GM19397 (cell line): ENCODE measurements around the gene INSIG2.
A peak's percentile ranks its signal among the peaks of the same experiment; 100 is the strongest.
"Not testable (repeated sequence)": the region's sequence is repeated elsewhere in the genome, so short reads cannot be mapped to it uniquely, and the experiment has no call there.

Experiments used
- ATAC-seq: cut with Tn5 transposase; IDR thresholded peaks from one replicate; pipeline ENCODE4 v1.9.1; 2021; ENCODE audit warnings: mild to moderate bottlenecking, moderate library complexity; ENCODE audit not compliant: unreplicated experiment

Gene INSIG2

DNA sequence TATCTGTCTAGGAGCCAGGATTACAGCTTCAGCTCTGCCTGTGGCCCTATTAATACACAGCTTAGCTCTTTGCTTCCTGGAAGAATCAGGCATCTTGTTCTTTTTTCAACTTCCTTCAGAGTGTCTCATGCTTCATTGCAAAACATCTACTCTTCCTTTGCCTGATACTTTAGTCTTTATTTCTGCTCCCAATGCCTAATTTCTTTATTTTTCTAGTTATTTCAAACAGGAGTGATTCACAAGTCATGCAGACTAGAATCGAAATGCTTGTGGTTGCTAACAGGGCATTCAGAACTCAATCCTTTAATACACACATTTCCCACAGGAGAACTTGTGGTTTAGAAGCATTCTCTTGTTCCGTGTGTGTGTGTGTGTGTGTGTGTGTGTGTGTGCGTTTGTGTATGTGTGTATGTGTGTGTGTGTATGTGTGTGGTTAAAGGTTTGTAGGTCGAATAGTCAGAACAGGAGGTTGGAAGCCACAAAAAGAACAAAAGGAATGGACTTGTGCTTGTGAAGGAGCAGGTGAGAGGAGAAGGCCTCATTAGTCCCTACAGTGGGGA lies 28.3 kb upstream of the INSIG2 start:
- ATAC-seq, result no peak

DNA sequence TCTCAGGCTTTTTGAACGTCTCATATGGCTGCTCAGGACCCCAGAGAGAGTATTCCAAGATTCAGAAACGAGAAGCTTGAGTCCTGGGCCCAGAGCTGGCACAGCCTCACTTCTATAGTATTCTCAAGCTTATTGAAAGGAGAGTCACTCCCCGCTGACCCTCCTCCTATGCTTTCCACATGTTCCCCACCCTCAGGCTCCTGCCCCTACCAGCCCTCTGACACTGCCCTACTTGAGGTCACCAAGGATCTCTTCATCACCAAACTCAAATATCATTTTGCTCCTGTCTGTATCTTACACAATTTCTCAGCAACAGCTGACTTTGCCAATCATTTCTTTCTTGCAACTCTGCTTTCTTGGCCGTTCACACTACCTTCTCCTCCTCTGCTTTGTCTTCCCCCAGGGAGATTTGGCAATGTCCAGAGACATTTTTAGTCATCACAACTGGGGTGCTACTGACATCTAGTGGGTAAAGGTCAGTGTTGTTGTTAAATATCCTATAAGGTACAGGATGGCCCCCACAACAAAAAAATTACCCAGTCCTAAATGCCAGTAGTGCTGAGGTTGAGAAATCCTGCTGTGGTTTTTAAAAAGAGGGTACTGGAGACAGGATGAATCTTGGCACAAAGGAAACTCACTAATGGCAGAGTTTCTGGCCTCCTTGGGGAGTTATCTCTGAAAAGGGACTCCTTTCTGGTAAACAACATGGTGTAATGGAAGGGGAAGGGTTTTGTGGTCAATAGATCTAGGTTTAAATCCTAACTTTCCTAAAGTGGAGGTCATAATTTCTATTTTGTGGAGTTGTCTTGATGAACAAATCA lies 26.9 kb upstream of the INSIG2 start:
- peak; percentile 73 for ATAC-seq

DNA sequence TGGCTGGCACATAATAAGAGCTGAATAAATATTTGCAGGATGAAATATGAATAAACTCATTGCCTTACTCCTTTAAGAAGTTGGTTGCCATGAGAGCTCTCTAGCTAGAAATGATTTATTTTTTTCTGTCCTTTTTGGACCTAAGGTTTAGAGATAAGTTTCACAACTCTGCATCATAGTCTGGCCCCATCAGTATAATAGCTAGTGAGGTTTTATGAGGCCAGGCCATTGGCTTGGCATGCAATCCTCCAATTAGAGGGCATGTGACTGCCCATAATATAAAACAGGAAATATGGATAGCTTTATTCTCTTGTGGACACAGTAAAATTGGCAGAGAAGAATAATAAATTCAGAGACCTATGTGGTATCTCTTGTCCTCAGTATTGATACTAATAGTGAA lies 26.2 kb upstream of the INSIG2 start:
- no peak for ATAC-seq

DNA sequence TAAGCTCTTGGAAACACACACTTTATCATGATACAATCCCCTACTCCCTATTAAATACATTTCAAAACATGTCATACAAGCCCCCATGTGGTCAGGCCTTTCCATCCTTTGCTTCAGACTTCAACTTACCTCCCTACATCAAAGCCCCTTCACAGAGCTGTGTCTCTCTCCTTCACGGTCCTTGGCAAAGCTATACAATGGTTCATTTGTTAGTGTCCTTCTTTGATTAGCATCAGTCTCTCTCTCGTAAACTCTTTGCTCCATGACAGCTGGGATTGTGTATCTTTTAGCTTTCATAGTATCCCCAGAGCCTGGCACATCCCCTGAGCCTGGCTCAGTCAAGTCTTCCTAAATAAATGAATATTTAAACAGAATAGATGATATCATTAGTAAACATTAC lies 25.6 kb upstream of the INSIG2 start:
- no peak for ATAC-seq

DNA sequence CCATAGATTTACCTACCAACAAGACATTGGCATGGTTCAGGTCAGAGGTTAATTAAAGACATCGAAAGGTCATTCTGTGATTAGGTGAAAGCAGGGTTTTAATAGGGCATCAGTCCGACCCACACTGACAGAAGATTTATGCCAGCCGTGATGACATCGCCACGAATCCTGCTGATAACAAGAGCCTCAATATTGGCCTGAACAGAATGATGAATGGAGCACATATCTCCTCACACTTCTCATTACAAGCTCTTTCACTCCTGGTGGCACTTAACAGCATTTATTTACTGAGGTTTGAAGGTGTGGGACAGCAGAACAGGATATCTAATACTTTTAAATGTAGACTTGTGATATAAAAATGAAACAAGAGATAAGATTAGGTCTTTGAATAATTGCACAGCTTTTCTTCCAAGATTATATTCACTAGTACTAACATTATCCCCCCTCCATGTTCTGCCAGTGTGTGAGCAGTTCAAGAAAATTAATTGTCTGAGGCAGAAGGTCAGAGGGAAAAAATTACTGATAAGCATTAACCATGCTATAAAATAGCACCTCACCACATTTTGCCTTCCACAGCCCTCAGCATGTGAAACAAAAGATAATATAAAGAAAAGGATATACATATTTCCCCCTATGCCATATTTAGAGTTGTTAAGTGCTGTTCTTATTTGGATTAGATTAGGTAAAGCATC lies 23.1 kb upstream of the INSIG2 start:
- no peak for ATAC-seq

DNA sequence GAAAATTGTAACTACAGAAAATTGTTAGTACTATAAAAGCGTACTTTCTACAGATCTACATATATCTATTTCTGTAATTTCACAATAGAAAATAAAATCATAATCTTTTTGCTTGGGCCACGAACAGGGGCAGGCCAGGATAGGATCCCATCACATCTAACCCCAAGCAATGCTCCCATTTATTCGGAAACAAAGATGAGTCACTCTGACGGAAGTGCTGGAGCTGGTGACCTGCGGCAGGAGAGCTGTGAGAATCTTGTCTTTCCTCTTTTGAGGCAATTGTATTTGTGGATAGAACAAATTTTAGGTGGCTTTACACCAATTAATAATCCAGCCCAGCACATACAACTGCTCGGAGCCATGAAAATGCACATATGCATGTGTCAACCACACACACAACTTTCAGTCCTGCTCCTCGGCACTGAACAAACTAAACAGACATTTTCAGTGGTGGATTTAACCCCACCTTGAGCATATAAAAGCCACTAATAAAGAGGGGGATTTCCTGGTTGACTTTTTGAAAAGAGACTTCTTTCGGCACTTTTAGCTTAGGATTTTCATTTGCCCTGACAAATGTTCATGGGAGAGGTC lies 22.3 kb upstream of the INSIG2 start:
- ATAC-seq, result no peak

DNA sequence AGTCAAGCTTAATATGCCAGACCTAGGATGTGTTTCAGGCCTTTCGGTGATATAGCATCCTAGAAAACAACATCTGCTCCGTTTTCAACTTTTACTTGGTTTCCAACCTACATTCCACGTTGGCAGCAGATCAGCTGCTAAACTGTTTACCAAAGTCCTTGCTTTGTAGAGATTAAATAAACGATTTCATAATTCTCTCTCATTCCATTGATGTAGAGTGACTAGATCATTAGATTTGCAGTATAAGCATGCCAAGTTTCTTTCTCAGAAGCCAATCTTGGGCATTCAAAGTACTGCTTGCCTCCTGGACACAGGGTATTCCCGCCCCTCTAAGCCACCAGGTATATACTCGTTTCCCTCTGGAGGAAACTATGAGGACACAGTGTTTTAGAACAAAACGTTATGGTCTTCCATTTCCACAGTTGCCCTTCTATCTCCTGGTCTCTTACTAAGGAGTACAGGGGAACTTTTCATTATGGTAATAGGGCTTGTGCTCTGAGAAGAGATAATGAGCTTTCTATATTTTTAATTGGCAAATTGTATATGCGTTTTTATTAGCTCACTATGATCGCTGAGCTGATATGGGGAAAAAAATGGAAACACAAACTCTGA lies 10.5 kb upstream of the INSIG2 start:
- ATAC-seq, result no peak

DNA sequence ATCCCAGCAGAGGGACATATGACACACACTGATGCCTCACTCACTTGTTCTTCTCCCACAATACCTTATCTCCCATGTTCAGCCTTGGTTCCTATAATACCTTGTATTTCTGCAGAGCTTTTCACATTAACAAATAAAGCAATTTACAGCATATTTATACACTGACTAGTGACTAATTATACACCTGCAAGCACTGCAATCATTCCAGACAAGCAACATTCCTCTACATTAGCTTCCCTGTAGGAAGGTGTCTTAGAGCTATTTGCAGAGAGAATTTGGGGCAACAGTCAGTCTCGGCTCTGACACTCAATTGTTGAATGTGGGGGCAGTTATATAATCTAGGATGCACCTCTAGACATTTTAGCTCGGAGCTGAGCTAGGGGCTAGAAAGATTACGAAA lies 9.5 kb upstream of the INSIG2 start:
- no peak for ATAC-seq

DNA sequence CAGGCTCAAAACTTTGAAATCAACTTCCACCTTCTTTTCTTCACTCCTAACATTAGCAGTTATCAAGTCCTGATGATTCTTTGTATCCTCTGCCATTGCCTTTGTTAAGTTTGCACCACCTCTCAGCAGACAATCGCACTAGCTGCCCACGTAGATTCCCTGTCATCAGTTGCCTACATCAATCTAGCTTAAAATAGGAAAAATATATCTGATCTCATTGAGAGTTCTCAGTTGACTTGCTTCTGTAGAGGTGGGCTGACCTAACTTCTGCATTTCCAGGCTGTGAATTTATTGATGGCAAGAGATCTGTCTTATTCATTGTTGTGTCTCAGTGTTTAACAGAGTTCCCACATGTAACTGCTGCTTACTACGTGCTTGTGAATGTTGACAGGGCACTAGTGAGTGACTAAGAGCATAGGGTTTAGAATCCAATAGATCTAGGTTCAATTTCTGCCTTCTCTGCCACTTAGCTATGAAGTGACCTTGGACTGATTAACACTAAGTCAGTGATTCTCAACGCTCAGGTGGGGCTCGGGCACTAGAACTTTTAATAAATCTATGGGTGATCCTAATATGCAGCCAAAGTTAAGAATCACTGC lies 3.7 kb upstream of the INSIG2 start:
- no peak for ATAC-seq

DNA sequence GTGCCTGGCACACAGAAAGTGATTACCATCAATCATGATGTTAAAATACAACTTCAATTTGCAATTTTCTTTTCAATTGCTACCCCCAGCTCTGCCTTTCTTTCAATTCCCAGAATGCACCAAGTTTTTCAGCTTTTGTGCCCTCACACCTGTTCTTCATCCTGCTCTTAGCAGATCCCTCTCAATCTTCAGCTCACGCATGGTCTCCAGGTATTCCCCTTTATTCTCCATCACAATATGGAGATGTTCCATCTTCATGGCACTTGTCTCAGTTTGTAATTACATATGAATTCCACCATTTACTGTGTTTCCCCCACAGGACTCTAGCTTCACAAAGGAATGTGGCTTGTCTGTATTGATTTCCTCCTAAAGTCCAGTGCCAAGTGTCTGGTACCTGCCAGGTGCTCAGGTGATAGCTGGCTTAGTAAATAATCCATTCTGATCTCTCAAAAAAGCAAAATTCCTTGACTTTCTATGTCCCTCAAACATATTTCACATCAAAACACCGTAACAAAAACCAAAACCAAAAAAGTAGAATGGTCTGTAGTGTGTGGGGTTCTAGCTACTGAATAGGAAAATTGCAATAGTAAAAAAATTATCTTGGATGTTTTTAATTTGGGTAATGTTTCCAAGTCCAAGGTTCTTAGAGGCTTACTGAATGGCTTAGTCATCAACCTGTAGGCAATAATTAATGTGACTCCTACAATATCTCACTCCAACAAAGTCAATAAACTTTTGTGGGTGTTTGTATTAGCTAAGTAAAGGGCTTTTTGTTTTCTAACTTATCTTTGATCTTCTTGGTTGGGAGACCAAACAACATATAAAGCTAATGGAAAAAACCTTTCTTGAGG lies 2.9 kb upstream of the INSIG2 start:
- ATAC-seq, result no peak

DNA sequence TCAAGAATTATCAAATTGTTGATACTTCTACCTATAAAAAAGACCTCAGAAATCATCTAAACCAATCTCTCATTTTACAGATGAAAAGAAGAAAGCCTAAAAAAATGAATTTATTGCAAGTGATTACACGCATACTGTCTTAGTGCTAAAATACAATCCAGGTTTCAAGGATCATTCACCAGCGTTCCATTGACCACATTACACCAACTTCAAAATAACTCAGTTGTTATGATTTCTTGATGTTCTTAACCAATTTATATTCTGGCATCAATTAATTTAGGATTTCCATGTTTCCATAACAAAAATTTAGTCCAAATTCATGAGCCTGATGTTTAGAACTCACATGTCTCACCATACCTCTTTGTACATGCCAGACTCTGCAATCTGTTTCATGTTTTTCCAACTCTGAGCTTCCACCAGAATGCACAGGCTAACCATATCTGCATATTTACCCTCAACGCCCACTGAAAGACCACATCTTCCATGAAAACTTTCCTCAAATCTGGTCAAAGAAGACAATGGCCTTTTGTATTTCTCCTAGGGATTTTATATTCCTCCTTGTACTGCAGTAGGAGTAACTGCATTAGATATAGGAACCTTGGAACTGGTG lies 2.1 kb upstream of the INSIG2 start:
- no peak for ATAC-seq

DNA sequence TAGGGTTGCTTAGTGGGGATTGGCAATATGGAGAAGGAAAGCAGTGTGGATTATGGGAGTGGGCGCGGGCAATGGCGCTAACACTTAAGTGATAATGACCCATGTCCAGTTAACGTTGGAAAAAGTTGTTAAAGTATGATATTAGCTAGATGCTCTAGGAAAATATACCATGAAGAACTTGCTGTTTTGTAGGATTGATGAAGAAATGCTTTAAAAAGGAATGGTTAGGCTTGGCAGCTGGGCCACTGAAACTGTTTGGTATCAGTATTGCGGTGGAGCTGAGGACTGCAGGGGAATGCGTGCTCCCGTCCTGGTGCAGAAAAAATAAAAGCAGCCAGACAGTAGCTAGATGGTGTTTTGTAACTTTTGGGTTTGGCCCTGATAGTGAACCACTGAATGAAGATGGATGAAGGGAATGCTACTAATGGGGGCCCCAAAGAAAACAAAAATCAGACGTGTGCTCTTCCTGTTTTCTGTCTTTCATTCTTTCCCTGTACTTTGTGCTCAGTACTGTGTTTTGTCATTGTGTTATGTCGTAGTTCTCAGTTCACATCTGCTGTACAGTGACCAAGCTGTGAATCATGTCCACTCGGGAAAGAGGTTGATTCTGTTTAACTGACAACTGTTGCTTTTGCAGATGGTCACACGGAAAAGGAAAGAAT lies 999 bp downstream of the INSIG2 start:
- ATAC-seq, result no peak

DNA sequence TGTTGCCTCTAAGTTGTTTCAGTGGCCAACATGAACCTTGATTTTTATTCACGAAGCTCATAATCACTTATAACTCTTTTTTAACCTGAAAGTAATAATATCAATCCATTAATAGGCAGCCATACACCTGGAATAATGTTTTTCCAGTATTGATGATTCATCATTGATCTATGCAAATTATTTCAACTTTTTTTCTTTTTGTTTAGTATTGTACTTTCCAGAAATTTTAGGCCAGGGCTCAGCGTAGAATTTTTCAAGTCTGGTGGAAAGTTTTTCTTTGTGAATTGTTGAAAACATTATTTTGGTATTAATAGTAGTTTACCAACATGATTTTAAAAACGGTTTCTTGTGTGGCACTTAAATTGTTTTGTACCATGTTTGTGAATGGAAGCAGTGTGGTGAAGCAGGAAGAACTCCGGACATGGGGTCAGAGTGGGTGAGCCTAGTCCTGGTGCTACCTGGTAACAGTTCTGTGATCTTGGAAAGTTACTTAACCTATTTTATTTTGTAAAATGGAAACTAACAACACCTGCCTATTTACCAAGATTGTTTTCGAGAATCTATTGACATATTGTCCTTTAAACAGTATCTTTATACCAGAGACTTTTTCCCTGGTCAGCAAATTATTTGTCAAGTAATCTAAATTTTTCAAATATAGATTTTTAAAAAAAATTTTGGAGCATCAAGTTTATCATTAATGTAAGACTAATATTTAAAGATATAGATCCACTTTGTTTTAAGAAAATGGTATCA lies 2.3 kb downstream of the INSIG2 start:
- ATAC-seq, result no peak

DNA sequence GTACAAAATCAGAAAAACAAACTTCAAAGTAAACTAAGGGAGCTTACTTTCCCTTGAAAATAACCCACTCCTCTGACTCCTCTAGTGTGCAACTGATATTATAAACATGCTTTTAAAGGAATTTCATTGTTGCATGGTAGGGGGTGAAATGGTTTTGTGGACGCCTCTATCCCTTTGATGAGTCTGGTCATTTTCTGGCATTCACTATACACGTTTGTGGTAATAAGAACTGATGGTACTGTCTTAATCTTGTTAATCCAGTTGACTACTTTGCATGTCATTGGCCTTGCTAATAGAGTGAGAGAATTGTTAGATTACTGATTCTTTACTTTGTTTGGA lies 2.8 kb downstream of the INSIG2 start:
- ATAC-seq, result no peak

DNA sequence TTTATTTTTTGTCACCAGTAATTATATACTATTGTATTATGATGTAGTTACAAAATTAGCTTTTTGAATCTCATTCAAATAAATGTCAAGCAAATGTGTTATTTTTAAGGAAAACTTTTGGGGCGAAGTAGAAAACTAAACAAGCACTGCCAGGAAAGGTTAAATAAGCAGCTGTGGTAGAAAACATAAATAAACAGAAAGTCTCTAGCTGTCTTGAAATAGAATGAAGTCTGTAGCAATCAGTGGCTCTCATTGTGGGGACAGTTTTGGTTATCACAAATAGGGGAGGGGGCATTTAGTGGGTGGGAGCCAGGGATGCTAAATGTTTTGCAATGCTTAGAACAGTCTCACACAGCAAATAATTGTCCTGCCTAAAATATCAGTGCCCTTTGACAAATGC lies 3.4 kb downstream of the INSIG2 start:
- ATAC-seq, result no peak

DNA sequence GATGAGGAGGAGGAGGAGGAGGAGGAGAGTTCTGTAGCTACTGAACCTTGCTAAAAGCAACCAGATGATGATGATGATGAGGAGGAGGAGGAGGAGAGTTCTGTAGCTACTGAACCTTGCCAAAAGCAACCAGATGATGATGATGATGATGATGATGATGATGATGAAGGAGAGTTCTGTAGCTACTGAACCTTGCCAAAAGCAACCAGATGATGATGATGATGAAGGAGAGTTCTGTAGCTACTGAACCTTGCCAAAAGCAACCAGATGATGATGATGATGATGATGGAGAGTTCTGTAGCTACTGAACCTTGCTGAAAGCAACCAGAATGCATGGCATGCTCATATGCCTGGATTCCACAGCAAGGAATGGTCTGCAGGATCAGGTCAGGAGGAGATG lies 5.8 kb downstream of the INSIG2 start:
- not testable (repeated sequence) for ATAC-seq

DNA sequence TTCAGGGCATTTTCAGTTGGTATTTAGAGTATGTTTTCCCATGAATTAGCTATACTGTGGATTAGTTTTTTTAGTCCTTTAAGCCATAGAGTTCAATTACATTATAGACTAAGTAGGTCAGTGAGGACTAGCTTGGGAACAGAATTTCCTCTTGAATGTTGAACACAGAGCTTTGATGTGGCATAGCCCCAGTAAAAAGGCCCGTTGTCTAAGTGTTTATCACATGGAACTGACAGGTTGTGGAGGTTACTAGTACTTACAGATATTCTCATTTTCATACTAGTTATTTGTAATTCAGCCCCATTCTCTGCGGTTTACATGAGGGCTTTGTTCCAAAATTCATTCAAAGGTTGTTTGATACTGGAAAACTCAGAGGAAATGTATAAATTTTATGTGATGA lies 6.2 kb downstream of the INSIG2 start:
- ATAC-seq, result no peak

DNA sequence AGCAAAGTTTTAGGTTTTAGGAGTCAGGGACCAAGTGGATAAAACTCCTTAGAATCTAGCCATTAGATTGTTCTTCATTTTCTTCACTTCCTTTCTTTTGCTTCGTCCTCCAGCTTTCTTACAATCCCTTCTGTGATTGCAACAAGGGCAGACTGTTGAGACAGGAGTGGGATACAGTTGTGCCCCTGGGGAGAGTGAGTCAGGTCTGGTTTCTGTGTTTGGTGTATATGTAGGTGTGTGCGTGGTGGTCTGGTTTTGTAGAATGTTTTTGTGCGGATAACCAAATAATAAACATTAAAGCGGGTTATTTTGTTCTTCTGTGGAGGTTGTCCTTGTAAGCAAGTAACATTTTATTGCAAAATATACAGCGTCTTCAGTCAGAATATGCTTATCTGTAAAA lies 7.3 kb downstream of the INSIG2 start:
- no peak for ATAC-seq

DNA sequence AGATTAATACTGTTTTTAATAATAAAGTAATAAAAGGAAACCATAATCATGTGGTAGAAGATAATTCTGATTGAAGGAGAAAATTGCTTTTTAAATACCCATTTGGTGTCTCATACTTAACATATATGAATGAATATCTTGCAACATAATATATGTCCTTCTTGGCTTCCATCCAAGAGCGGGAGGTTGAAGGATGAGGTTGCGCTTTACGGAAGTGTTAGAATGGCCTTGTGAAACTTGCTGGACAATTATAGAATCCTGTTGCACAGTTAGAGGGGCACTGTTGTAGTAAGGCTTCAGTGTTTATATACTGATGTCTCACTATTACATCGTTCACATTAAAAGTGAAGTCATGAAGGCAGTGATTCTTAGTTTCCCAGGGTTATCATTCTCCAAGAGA lies 9.4 kb downstream of the INSIG2 start:
- no peak for ATAC-seq
